Spleen (tissue), 7 donors: Measurements from ENCODE around the gene RPP21.

Experiments
- POLR2A ChIP-seq, 3 donors: fragments of 450-650 bp; IDR thresholded peaks; one replicate each; pipeline ENCODE4 v1.5.1; 2017; ENCODE audit warnings: antibody characterized with exemption in 3 of 3, mild to moderate bottlenecking in 1 of 3
- TF ChIP-seq, protein P1 (sequence below), 11 experiments: fragments of 200-600 bp in 7 of 11; fragments of 450-650 bp in 4 of 11; sonication (generic) in 4 of 11; IDR thresholded peaks in 8 of 11; conservative IDR thresholded peaks in 3 of 11; 1 replicate in 7 of 11; 2 replicates in 4 of 11; pipeline versions ENCODE4 v1.4.0 to v1.8.0; 2016 to 2021; ENCODE audit warnings: antibody characterized with exemption in 11 of 11, inconsistent platforms in 4 of 11, mild to moderate bottlenecking in 1 of 11
- donor health status: DM: no; HTN: no; CAD: no; lungs with moderate emphysema.
- donor health status: DM: no; HTN: no; CAD: no.
- donor health status: DM: no; HTN: no; CAD: no.

DNA sequence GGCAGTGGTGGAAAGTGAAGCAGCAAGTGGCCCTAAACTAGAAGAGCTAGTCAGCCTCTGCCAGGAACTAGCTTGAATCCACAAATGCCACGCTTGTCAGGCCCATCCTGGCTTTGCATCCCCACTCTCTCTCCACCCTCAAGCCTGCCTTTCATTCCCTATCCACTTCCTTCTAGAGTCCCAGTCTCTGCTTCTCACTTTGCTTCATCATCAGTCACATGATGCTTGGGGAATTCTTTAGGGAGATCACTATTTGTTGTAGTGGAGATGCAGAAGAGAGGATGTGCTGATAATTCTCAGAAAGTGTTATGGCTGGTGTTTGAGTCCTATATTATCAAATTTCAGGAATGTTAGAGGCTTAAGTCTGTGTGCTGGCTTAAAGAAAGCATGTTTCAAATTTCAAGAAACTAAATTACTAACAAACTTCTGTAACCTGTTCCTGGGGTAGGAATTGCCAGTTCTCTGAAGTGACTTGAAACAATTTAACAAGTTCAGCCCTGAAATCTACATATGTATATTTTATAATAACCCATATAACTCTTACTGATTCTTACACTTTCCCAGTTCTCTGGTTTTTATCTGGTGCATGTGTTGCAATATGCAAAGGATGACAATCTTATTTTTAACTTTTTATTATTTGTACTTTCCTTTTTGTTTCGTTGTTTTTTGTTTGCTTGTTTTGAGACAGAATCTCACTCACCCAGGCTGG, 10.7 kb upstream of the RPP21 start:
- TF ChIP-seq, protein P1, sequence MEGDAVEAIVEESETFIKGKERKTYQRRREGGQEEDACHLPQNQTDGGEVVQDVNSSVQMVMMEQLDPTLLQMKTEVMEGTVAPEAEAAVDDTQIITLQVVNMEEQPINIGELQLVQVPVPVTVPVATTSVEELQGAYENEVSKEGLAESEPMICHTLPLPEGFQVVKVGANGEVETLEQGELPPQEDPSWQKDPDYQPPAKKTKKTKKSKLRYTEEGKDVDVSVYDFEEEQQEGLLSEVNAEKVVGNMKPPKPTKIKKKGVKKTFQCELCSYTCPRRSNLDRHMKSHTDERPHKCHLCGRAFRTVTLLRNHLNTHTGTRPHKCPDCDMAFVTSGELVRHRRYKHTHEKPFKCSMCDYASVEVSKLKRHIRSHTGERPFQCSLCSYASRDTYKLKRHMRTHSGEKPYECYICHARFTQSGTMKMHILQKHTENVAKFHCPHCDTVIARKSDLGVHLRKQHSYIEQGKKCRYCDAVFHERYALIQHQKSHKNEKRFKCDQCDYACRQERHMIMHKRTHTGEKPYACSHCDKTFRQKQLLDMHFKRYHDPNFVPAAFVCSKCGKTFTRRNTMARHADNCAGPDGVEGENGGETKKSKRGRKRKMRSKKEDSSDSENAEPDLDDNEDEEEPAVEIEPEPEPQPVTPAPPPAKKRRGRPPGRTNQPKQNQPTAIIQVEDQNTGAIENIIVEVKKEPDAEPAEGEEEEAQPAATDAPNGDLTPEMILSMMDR (IDR thresholded peaks at IDR 0.05 in 8 of 11, conservative IDR thresholded peaks at IDR 0.05 in 3 of 11), result no peak
- no peak for TF ChIP-seq POLR2A (IDR thresholded peaks at IDR 0.05)
